GM12865 (cell line): ENCODE data around the gene CNTNAP2.

Experiments used
- DNase-seq: peaks from one replicate; pipeline ENCODE4 v3.0.0; 2010; ENCODE audit warnings: low read depth
- H3K4me3 ChIP-seq: 2 replicates; pipeline ENCODE4 v1.5.1; 2011; ENCODE audit warnings: mild to moderate bottlenecking, low read depth, low read length, control low read depth
- TF ChIP-seq, protein P1 (sequence below): IDR thresholded peaks from 2 replicates; pipeline ENCODE4 v1.5.1; 2011; ENCODE audit warnings: low read length, control low read depth, low read depth, inconsistent platforms; ENCODE audit not compliant: insufficient read depth; ENCODE audit errors: missing control alignments

CNTNAP2 gene

DNA sequence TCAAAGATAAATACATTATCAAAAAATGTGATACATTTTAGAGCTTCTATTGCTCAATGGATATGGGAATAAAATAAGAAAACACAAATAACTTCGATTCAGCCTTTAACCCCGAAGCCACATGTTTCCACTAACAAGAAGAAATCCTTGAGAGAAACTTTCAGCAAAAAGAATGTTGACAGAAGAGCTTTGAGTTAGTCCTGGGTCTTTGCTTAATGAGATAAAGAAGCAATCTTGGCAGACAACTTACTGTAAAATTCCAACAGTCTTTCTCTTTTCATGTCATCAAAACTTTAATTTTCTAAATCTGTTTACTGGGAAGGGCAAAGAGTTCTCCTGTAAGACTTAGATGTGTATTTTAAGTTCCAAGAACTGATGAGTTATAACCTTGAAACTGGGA, 810.2 kb downstream of the CNTNAP2 start:
- TF ChIP-seq, protein P1, sequence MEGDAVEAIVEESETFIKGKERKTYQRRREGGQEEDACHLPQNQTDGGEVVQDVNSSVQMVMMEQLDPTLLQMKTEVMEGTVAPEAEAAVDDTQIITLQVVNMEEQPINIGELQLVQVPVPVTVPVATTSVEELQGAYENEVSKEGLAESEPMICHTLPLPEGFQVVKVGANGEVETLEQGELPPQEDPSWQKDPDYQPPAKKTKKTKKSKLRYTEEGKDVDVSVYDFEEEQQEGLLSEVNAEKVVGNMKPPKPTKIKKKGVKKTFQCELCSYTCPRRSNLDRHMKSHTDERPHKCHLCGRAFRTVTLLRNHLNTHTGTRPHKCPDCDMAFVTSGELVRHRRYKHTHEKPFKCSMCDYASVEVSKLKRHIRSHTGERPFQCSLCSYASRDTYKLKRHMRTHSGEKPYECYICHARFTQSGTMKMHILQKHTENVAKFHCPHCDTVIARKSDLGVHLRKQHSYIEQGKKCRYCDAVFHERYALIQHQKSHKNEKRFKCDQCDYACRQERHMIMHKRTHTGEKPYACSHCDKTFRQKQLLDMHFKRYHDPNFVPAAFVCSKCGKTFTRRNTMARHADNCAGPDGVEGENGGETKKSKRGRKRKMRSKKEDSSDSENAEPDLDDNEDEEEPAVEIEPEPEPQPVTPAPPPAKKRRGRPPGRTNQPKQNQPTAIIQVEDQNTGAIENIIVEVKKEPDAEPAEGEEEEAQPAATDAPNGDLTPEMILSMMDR, result no peak
- no peak for DNase-seq
- no peak overlapping the region for H3K4me3 ChIP-seq

DNA sequence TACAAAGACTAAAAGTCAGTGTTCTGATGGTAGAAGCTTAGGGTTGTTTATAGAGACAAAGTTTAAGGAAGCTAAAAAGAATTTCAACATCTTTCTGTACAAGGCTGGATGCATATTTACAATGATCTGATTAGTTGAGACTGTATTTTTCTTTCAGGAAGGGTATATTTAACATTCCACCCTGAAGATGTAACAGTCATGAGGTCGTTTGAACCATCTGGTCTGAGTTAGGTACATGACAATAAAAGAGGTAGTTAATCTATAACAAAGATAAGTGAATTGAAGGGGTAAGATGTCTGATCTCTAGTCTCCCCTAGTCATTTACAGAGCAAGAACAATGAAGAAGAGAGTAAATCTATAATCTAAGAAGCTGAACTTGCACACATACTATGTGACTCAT, 821.2 kb downstream of the CNTNAP2 start:
- TF ChIP-seq, protein P1, result no peak
- no peak for DNase-seq
- no peak overlapping the region for H3K4me3 ChIP-seq

DNA sequence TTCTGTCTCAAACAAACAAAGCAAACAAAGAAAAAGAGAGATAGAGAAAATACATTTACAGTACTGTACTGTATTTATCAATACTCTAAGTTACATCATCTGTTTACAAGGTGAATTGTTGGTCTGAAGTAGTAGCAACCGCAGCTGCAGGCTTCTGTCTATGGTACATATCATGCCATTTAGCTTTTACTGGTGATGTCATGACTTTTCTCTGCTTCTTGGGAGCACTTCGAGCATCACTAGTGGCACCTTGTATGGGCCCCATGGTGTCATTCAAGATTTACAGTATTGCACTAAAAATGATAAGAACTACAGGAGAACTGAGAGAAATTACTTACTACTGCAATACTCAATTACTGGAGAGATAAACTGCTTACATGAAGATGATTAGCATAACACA, 826.9 kb downstream of the CNTNAP2 start:
- no peak for DNase-seq
- TF ChIP-seq, protein P1, result no peak

DNA sequence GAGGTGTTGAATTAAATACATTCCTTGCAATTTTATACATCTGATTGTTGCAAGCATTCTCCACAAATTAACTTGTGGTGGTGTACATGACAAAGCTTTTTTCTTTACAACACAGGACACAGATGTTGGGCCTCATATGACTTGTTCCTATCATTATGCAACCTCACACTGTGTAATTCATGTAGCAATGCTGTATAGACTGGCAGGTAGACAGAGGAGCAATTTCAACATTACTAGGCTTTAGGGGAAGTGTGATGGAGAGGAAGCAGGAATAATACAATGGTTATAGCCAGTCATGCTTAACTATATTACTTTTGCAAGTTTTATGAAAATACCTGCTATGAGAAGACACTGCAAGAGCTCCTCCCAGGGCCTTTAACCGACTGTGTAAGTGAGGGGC, 832.1 kb downstream of the CNTNAP2 start:
- DNase-seq, result no peak
- H3K4me3 ChIP-seq, result no peak overlapping the region
- TF ChIP-seq, protein P1, result no peak

More for the DNA sequence above, 826.9 kb downstream of the CNTNAP2 start:
- H3K4me3 ChIP-seq, result no peak overlapping the region

DNA sequence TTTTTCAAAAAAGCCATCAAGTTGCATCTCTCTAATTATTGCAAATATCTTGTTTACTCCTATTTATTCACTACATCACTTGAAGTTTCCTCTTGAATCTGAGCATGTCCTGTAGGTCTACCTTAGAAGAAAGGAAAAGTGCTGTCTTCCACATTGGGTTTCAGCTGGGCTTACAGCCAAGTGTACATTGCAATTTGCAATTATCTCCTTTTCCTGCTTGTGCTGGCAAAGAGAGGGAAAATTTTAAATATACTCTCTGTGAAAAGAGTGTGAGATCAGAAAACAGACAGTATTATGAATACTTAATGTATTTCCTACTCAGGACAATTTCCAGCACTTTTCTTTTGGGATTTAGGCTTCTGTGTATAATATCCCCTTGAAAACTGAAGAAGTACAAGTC, 839.7 kb downstream of the CNTNAP2 start:
- no peak overlapping the region for H3K4me3 ChIP-seq
- no peak for DNase-seq
- TF ChIP-seq, protein P1, result no peak

DNA sequence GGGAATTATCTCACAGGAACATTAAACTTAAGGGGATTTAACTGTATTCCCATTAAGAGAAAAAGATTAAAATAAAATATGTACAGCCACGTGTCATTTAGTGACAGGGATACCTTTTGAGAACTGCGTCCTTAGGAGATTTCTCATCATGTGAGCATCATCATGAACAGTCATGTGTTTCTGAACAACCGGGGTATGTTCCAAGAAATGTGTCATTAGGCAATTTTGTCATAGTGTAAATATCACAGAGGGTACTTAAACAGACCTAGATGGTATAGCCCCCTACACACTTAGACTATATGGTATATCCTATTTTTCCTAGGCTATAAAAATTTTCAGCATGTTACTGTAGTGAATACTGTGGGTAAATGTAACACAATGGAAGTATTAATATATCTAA, 840.3 kb downstream of the CNTNAP2 start:
- TF ChIP-seq, protein P1, result no peak
- H3K4me3 ChIP-seq, result no peak overlapping the region
- no peak for DNase-seq

DNA sequence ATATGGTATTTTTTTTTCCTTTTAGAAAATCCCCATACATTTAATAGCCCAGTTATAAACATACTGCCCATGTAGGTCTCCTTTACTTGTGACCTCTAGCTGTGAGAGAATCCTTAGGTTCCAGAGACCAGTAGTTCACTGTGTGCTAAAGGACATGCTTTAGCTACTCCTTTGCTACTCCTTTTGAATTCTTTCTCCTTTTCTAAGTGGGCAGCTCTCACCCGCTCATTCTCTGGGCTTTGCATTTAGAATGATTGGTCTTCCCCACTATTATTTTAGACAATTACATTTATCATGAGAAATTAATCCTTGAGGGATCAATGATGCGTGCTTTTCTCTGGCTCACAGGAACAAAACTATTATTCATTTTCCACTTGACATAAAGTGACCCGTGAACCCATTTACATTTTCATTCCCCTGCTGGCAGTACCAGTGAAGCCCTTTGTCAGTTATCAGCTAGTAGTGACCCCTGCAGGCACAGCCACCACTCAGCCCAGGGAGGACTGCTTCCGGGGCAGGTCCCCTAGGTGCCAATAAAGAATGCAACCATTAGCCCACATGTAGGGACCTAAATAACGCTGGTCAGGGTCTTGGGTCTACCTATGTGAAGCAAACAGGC, 844.3 kb downstream of the CNTNAP2 start:
- no peak for DNase-seq
- TF ChIP-seq, protein P1, result no peak
- no peak overlapping the region for H3K4me3 ChIP-seq
